GM18520 (cell line): ENCODE measurements around the gene KRT38.
"Not testable (repeated sequence)": the region's sequence is repeated elsewhere in the genome, so short reads cannot be mapped to it uniquely, and the experiment has no call there.

Experiments used
- ATAC-seq: cut with Tn5 transposase; IDR thresholded peaks from one replicate; pipeline ENCODE4 v1.9.1; 2021; ENCODE audit not compliant: unreplicated experiment

KRT38 gene

DNA sequence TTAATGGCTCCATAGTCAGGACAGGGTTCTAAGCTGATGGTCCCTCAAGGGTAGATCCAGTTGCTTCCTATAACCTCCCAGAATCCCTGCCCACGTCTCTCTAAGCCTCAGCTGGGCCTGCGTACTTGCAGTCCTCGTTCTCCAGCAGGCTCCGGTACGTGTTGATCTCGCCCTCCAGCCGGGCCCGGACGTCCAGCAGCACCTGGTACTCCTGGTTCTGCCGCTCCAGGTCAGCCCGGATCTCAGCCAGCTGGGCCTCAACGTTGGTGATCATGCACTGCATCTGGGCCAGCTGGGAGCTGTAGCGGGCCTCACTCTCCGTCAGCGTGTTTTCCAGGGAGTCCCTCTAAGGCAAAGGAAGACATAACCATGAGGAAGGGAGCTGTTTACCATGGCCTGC lies 21.9 kb upstream of the KRT38 start:
- ATAC-seq: no peak

DNA sequence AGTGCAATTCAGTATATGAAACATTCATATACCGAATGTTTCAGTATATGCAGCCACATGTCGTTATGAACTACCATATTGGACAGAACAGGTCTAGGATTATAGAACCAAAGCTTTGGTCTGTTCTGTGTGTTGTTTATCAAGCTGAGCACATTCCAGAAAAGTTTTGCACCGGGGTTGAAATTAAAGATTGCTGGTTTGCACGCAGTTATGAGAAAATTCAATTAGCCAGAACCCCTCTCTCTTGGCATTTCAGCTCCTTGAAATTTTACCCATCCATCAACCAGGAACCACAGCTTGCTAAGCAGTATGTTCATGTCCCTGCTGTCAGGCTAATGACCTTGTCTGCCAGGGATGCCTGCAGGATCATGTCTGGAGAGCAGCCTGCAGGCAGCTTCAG lies 16.9 kb upstream of the KRT38 start:
- ATAC-seq: no peak

- no peak for ATAC-seq
Observed at GRCh38 chr17:41456204-41456603, 15.4 kb upstream of the KRT38 start.

- no peak for ATAC-seq
Observed at GRCh38 chr17:41455236-41455635, 14.5 kb upstream of the KRT38 start.

DNA sequence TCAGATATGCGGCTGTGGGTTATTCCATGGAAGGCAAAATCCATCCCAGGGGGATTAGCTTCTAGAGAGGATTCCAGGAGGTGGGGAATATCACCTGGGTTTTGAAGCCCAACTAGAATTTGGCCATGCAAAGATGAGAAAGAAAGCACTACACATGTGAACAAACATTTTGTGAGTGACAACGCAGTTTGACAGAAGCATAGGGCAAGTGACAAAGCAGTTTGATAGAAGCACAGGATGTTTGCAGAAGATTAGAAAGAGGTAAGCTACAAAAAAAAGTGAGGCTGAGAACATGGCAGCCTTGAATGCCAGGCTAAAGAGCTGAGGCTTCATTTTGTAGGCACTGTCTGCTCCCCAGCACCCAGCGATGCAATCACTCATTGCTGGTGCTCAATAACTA lies 12.3 kb upstream of the KRT38 start:
- no peak for ATAC-seq

DNA sequence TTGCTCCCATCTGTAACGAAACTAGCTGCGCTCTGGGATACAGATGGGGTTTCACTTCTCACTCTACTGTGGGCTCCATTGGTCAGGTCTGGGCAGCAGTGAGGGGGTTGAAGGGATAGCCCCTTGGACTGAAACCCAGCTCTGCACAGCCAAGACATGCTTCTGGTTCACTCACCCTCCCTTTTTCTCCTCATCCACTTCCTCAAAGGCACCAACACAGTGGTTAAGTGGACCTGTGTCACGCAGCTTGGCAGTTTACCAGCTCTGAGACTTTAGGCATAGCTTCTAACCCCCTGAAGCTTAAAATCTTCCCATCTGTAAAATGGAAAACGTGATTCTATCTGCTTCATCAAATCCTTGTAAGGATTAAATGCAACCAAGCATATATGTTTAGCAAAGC lies 11.5 kb upstream of the KRT38 start:
- no peak for ATAC-seq

GRCh38 chr17:41451154-41451728 lies 10.5 kb upstream of the KRT38 start:
- no peak for ATAC-seq

GRCh38 chr17:41449008-41449407 lies 8.2 kb upstream of the KRT38 start:
- ATAC-seq: no peak

- ATAC-seq: no peak
Observed at GRCh38 chr17:41448506-41448905, 7.7 kb upstream of the KRT38 start.

- ATAC-seq: no peak
Observed at GRCh38 chr17:41446806-41447205, 6.0 kb upstream of the KRT38 start.

DNA sequence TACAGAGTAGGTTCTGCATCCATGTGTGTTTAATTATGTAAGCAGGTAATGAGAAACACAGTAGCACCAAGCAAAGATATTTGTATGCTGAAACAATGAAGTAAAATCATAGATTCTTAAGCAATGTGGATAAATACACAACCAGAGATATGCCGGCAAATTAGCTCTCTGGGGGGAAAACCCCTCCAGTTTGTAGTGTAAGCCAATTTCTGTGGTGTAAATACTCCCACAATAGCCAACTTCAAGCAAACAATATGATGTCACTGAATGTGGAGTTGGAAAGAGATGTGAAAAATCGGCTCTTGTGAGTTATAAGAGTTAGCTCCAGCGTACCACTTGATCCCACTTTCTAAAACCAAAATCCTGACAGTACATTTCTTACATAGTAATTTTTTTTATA lies 3.9 kb upstream of the KRT38 start:
- ATAC-seq: no peak

DNA sequence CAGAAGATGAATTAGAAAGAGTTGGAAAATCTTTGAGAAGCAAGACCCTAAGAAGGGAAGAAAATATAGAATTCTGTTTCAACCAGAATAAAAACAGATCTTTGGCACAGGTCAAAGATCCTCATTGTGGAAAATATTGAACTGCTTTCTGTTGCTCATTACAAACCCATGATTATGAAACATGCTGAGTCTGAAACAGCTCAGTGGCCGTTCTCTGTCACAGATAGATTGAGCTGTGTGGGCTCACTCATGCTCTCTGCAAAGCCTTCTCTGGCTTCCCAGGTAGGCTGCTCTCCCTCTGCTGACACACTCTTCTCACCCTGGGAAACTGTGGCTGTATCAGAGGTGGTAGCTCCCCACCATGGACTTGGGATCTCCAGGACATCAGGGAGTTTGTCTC lies 3.4 kb upstream of the KRT38 start:
- ATAC-seq: no peak

DNA sequence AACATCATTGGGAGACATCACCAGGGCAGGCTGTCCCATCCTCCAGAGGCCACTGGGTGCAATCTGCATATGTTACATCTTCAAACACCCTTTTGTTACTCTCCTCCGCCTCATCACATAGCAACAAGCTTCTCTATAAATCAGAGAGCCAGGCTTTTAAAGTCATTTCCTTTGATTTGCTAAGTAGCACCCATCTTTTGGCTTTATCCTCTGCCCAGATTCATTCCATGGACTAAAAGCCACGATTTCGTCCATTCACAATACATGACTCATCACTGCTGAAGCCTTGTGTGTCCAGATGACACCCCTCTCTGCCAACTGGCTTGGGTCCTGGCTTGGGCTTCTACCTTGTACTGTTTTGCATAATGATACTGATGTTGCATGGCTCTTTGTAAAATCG lies 2.0 kb upstream of the KRT38 start:
- no peak for ATAC-seq

DNA sequence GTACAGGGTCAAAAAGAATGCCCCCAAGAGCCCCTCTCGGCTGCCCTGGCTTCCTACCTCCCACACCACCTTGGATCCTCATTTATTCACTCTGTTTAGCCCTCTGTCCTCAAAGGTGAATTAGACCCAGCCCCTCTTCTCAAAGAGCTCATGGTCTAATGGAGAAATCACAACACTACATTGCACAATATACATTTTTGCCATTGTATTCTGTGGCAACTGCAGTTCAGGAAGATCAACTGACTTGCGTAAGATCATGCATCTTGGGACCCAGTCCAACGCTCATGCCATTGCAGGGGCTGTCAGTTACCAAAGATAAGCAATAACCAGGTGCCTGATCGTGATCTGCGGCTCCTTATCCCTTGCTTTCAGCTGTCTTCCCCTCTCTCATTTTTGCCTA lies 1.4 kb downstream of the KRT38 start:
- no peak for ATAC-seq

- no peak for ATAC-seq
Observed at GRCh38 chr17:41437769-41438168, 3.0 kb downstream of the KRT38 start.

DNA sequence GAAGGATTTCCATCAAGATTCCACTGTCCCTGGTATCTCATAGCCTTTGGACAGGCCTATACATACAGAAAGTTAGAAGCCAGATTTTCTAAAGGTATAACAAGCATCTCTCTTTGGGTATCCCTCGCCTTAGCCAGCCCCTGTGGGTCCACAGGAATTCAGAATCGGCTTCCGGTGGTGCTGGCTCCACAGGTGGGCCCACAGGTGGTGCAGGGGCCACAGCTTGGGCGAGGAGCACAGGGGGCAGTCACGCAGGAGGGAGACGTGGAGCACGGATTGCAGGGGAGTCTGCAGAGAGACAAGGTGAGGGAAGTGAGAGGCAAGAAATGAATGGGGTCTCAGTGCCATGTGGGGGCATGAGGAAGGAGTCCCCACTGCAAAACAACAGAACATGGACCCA lies 3.5 kb downstream of the KRT38 start:
- ATAC-seq: no peak

GRCh38 chr17:41434415-41434814 lies 6.4 kb downstream of the KRT38 start:
- no peak for ATAC-seq

- no peak for ATAC-seq
Observed at GRCh38 chr17:41434005-41434404, 6.8 kb downstream of the KRT38 start.

- ATAC-seq: no peak
Observed at GRCh38 chr17:41433586-41433985, 7.2 kb downstream of the KRT38 start.

DNA sequence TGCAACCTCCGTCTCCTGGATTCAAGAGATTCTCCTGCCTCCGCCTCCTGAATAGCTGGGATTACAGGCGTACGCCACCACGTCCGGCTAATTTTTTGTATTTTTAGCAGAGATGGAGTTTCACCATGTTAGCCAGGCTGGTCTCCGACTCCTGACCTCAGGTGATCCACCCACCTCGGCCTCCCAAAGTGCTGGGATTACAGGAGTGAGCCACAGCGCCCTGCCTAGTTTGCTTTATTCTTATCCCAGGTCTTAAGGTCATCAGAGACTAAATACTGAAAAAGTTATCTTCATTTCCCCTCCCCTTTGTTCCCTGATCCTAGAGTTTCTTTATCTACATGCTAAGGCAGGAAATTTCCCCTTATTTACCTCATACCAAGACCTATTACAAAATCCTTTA lies 10.4 kb downstream of the KRT38 start:
- not testable (repeated sequence) for ATAC-seq

- ATAC-seq: no peak
Observed at GRCh38 chr17:41429667-41430066, 11.1 kb downstream of the KRT38 start.

DNA sequence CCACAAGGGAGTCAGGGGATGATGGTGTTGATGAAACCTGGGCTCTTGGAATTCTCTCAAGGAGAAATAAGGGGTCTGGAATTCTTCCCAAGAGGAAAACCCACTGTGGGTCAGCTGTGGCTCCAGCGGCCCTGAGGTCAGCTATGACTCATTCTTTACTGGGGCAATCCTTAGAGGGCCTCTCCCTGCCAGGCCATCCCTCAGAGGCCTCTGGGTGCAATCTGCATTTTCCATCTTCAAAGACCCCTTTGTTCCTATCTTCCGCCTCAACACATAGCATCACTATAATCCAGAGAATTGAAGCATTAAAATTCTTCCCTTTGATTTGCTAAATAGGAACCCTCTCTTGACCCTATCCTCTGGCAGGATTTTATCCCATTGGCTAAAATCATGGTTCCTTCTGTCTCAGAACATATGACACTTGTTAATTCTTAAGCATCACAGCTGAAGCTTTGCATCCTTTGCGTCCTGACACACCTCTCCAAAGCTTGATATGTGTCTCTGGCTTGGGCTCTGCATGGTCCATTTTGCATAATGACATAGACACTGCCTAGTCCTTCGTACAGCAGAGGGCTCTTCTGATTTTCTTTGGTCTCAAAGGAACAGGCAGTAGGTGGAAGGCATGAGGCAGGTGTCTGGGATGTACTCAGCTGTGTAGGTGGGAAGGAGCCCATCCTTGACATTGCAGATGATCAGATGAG lies 12.0 kb downstream of the KRT38 start:
- ATAC-seq: no peak

DNA sequence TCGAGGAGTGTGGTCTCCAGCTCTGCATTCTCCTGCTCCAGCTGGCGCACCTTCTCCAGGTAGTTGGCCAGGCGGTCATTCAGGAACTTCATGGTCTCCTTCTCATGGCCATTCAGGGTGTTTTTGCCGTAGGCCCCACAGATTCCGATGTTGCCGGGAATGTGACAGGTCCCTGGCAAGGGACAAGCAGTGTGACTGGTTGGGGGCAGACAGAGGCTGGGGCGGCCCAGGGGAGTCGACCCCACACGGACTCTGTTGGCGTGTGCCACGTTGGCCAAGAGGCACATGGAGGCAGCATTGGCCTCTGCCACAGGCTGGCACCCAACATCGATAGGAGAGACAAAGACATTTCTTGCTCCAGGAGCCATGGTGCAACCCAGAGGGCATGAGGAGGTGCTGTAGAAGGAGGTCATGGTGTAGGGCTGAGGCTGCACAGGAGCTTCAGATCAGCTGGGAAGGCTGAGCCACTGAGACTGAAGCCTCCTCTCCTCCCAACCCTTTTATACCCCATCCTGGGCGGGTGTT lies 16.6 kb downstream of the KRT38 start, which contains the start of gene KRT37:
TSS of gene KRT37 (minus strand) at position 475 of the 525 bp plus-strand sequence. CDS start at position 413, 62 bp downstream.
- no peak for ATAC-seq
